Activated CD4-positive, alpha-beta T cell treated with anti-CD3 and anti-CD28 coated beads for 36 hours (primary cell): ENCODE measurements around the gene OST4. TPM values are rescaled to one million over a fixed set of nuclear protein-coding genes. Genes with fewer than 3 reads are reported as not detected.
A peak's percentile ranks its signal among the peaks of the same experiment; 100 is the strongest.

Experiments used
- ATAC-seq: fragments of 200-7000 bp; cut with Tn5 transposase; one replicate; pipeline ENCODE4 v1.10.0; 2021; ENCODE audit warnings: mild to moderate bottlenecking, moderate library complexity
- CTCF ChIA-PET: fragments of 350-600 bp; sonication (Branson Sonifier 250); formaldehyde crosslinking; loops from one replicate; lab custom pipeline; 2021; ENCODE audit warnings: antibody characterized with exemption; lab: Charles Lee
- POLR2A ChIA-PET: fragments of 350-600 bp; sonication (Branson Sonifier 250); formaldehyde crosslinking; loops from one replicate; lab custom pipeline; 2021; ENCODE audit warnings: antibody characterized with exemption, inconsistent platforms; lab: Charles Lee
- DNase-seq: peaks from one replicate; pipeline ENCODE4 v3.0.0-alpha.2; 2020
- H3K27ac Mint-ChIP-seq: one replicate; pipeline ENCODE4 v1.8.0; 2021; ENCODE audit warnings: mixed read lengths
- H3K27me3 Mint-ChIP-seq: one replicate; pipeline ENCODE4 v1.8.0; 2021; ENCODE audit warnings: mixed read lengths
- H3K36me3 Mint-ChIP-seq: one replicate; pipeline ENCODE4 v1.8.0; 2021; ENCODE audit warnings: low read depth, mixed read lengths
- H3K4me1 Mint-ChIP-seq: one replicate; pipeline ENCODE4 v1.8.0; 2021; ENCODE audit warnings: mixed read lengths
- H3K4me3 Mint-ChIP-seq: one replicate; pipeline ENCODE4 v1.8.0; 2021; ENCODE audit warnings: mild to moderate bottlenecking, moderate library complexity, mixed read lengths
- H3K9me3 Mint-ChIP-seq: one replicate; pipeline ENCODE4 v1.8.0; 2021; ENCODE audit warnings: low read depth, mixed read lengths
- intact Hi-C, 2 experiments: fragments of 100-400 bp; cut with DNase I in 1 of 2; cut with micrococcal nuclease in 1 of 2; formaldehyde crosslinking; loops; one replicate each; pipeline versions ENCODE4 v1.14.2 to v1.15.1; 2022 to 2024; cut with DNase I, micrococcal nuclease
- total RNA-seq, 2 experiments: library from RNA; stranded (reverse); gene quantifications; one replicate each; pipeline ENCODE4 v1.2.3, GENCODE V29; 2021

Gene OST4
- total RNA-seq, 2 experiments from 2014 or later = 305 to 406 TPM

DNA sequence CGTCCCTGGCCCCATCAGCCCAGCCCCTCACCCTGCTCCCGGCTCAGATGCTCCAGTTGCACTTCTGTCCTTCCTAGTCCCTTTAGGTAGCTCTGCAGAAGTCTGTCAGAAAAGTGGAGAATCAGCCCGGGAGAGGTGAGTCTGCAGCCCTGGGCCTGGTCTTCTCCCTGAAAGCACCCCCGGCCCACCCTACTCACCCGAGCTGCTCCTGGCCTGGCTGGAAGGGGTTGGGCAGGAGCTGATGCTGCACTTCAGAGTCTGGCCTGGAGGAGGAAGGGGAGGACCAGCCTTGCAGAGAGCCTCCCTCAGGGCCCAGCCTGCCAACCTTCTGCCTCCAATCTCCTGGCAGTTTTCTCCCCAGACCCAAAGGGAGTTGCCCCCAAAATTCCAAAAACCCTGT lies 30.9 kb upstream of the OST4 start:
- peaks cover 2% of the 10 kb centered on the region for H3K27me3 Mint-ChIP-seq
- H3K4me3 Mint-ChIP-seq = no peak overlapping the region
- H3K36me3 Mint-ChIP-seq = peaks cover 6% of the 10 kb centered on the region
- ChIA-PET POLR2A (no interaction called here), CTCF (interaction anchor here (0.6 to 1.3 kb wide), 3 partner anchors 15 to 27 kb away, joined by 3 to 4 read pairs (median 3); partner anchors contain the start of gene ABHD1)
- intact Hi-C loops = no loop called here
- DNase-seq (no peak), ATAC-seq (no peak)
- H3K4me1 Mint-ChIP-seq = no peaks in the 10 kb centered on the region
- H3K27ac Mint-ChIP-seq = no peak overlapping the region
- H3K9me3 Mint-ChIP-seq = no peaks in the 10 kb centered on the region

DNA sequence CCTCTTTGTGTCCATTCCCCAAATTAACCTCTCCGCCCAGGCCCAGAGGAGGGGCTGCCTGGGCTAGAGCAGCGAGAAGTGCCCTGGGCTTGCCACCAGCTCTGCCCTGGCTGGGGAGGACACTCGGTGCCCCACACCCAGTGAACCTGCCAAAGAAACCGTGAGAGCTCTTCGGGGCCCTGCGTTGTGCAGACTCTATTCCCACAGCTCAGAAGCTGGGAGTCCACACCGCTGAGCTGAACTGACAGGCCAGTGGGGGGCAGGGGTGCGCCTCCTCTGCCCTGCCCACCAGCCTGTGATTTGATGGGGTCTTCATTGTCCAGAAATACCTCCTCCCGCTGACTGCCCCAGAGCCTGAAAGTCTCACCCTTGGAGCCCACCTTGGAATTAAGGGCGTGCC lies 28.6 kb upstream of the OST4 start:
- Mint-ChIP-seq H3K36me3 (peaks cover 6% of the 10 kb centered on the region), H3K27me3 (no peaks in the 10 kb centered on the region), H3K27ac (no peak overlapping the region), H3K4me3 (no peak overlapping the region), H3K4me1 (peaks cover 10% of the 10 kb centered on the region), H3K9me3 (no peaks in the 10 kb centered on the region)
- ChIA-PET CTCF (interaction anchor here (0.7 to 4.1 kb wide), 10 partner anchors 10 to 203 kb away, joined by 3 to 23 read pairs (median 3); partner anchors contain the start of genes KHK, TCF23 and TRIM54), POLR2A (no interaction called here)
- DNase-seq (no peak), ATAC-seq (no peak)
- intact Hi-C loops = no loop called here

DNA sequence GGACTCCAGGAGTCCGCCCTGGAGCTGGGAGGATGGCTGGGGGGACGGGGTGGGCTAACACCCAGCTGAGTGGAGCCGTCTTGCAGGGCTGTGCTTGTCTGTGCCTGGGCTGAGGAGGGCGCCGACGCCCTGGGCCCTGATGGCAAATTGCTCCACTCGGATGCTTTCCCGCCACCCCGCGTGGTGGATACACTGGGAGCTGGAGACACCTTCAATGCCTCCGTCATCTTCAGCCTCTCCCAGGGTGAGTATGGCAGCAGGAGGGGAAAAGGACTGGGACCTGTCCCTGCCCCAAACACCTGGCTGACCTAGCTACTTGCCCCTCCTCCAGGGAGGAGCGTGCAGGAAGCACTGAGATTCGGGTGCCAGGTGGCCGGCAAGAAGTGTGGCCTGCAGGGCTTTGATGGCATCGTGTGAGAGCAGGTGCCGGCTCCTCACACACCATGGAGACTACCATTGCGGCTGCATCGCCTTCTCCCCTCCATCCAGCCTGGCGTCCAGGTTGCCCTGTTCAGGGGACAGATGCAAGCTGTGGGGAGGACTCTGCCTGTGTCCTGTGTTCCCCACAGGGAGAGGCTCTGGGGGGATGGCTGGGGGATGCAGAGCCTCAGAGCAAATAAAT lies 28.0 kb upstream of the OST4 start:
- Mint-ChIP-seq H3K27ac (no peak overlapping the region), H3K36me3 (peaks cover 6% of the 10 kb centered on the region), H3K9me3 (no peaks in the 10 kb centered on the region), H3K4me1 (peaks cover 10% of the 10 kb centered on the region), H3K4me3 (no peak overlapping the region), H3K27me3 (no peaks in the 10 kb centered on the region)
- intact Hi-C loops = loop anchor here in 1 of 2 experiments (5.0 kb wide), 3 partner anchors 93 to 203 kb away; partner anchors contain the start of genes ATRAID and SLC5A6
- ChIA-PET POLR2A (no interaction called here), CTCF (interaction anchor here (0.5 to 4.1 kb wide), 16 partner anchors 10 to 204 kb away, joined by 3 to 23 read pairs (median 3); partner anchors contain the start of genes CAD, KHK, TCF23 and TRIM54)
- ATAC-seq (no peak), DNase-seq (no peak)

DNA sequence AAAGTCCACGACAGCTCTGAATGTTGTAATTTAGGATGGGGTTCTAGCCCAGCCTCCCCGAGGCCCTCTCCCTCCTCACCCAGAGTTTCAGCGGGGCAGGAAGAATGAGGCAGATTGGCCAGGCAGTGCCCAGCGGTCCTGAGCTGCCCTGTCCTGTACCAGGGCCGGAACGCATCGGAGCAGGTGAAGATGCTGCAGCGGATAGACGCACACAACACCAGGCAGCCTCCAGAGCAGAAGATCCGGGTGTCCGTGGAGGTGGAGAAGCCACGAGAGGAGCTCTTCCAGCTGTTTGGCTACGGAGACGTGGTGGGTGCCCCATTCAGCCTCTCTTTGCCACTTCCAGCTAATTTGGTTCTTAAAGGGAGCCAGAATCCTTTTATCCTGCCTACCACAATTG lies 25.9 kb upstream of the OST4 start:
- CTCF ChIA-PET = interaction anchor here (1.0 to 4.1 kb wide), 10 partner anchors 10 to 206 kb away, joined by 3 to 23 read pairs (median 6); partner anchors contain the start of genes KHK and TRIM54
- POLR2A ChIA-PET = no interaction called here
- Mint-ChIP-seq H3K36me3 (peaks cover 6% of the 10 kb centered on the region), H3K27ac (no peak overlapping the region), H3K27me3 (no peaks in the 10 kb centered on the region), H3K4me3 (no peak overlapping the region), H3K4me1 (peaks cover 10% of the 10 kb centered on the region), H3K9me3 (no peaks in the 10 kb centered on the region)
- ATAC-seq (no peak), DNase-seq (no peak)
- intact Hi-C loops = loop anchor here in 1 of 2 experiments (5.0 kb wide), 3 partner anchors 95 to 205 kb away; partner anchors contain the start of genes ATRAID and SLC5A6

DNA sequence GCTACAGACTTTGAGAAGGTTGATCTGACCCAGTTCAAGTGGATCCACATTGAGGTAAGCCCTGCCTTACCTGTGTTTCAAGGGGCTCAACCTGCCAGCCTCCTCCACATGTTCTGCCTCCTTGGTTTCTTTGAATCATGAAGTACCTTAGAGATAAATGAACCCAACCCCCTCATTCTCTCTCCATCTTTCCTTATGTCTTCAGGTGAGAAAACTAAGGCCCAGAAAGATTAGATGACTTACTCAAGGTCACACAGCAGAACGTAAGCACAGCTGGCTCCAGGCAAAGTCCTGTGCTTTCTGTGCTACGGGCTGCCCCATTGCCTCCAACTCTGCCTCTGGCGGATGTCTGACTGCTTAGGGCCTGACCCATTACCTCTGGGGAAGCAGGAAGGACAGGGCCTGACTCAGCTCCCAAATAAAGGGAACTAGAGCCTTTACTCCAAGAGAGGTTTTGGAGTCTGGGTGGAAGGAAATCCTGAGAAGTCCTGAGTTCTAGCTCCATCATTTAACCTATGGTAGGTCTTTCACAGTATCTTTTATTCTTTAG lies 25.4 kb upstream of the OST4 start:
- CTCF ChIA-PET = interaction anchor here (0.6 to 2.7 kb wide), 10 partner anchors 10 to 207 kb away, joined by 3 to 18 read pairs (median 4); partner anchors contain the start of gene KHK
- no peak for DNase-seq
- ATAC-seq = no peak
- Mint-ChIP-seq H3K9me3 (no peaks in the 10 kb centered on the region), H3K4me1 (peaks cover 10% of the 10 kb centered on the region), H3K27me3 (no peaks in the 10 kb centered on the region), H3K27ac (no peak overlapping the region), H3K36me3 (peaks cover 6% of the 10 kb centered on the region), H3K4me3 (no peak overlapping the region)
- POLR2A ChIA-PET = interaction anchor here (0.6 kb wide), 1 partner anchor 95 kb away, joined by 4 read pairs; no protein-coding TSS in a partner anchor
- intact Hi-C loops = loop anchor here (1.0 to 5.0 kb wide), 4 partner anchors 95 to 205 kb away; partner anchors contain the start of genes ATRAID (in 2 of the 2) and SLC5A6 (in 2 of the 2)

DNA sequence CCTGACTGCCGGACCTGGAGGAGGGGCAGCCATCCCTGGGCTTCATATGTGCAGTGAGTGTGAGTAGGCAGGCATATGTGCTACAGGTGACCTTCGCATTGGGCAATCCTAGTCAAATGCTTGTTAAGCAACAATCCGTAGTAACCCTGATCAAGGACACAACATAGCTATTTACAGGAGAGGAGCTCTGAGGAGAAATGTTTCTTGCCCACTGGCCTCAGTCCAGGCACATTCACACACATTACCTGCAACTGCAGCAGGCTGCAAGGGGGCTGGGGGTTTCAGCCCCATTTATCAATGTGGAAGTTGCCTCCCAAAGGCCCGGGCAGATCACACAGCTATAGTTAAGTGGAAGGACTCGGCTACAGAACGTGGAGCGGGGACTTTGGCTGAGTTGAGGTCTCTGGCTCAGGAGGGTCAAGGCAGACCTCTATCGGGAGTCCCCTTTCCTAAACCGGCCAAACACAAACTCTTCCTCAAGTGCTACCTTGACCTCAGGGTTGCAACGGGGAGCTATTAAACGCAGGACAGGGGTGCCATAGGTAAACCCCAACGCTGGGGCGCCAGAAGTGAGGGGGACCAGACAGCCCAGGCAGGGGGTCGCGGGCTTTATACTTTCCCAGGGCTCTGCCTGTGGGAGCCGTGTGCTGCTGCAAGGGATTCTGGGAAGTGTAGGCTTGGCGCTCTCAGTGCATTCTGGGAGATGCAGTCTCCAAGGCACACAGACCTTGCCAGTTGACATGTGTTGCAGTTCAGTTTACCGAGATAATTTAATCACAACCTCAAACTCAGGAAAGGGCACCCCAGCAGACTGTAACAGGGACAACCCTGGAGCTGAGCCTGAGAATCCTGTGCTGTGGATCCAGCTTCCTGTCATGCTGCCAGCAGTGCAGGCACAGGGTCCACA lies 24.5 kb upstream of the OST4 start:
- intact Hi-C loops = loop anchor here (1.0 to 5.0 kb wide), 4 partner anchors 96 to 206 kb away; partner anchors contain the start of genes ATRAID (in 2 of the 2) and SLC5A6 (in 2 of the 2)
- H3K9me3 Mint-ChIP-seq = no peaks in the 10 kb centered on the region
- CTCF ChIA-PET = interaction anchor here (0.6 to 2.7 kb wide), 11 partner anchors 9 to 227 kb away, joined by 3 to 18 read pairs (median 3); partner anchors contain the start of genes KHK and OST4
- H3K4me1 Mint-ChIP-seq = peaks cover 10% of the 10 kb centered on the region
- peak overlapping the region; percentile 30 for H3K27ac Mint-ChIP-seq
- peak; percentile 98 for ATAC-seq
- peak overlapping the region; percentile 35 for H3K4me3 Mint-ChIP-seq
- H3K27me3 Mint-ChIP-seq = no peaks in the 10 kb centered on the region
- POLR2A ChIA-PET = no interaction called here
- peak; percentile 72 for DNase-seq
- peaks cover 6% of the 10 kb centered on the region for H3K36me3 Mint-ChIP-seq

DNA sequence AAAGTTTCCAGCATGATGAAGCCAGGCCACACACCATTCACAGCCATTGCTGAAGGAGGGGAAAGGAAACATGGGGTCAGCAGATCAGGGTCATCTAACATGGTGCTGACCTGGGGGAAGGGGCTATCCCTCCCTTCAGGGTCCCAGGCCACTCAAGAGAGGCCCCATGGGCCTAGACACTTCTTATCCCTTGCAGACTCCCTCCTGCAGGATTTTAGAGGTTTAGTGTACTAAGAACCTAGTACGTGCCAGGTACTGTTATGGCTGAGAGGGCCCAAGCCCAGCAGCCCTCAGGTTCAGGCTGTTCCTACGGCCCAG lies 23.9 kb upstream of the OST4 start:
- POLR2A ChIA-PET = no interaction called here
- Mint-ChIP-seq H3K36me3 (peaks cover 6% of the 10 kb centered on the region), H3K9me3 (no peaks in the 10 kb centered on the region), H3K27ac (no peak overlapping the region), H3K4me1 (peaks cover 10% of the 10 kb centered on the region), H3K27me3 (no peaks in the 10 kb centered on the region), H3K4me3 (no peak overlapping the region)
- intact Hi-C loops = loop anchor here in 1 of 2 experiments (5.0 kb wide), 3 partner anchors 97 to 207 kb away; partner anchors contain the start of genes ATRAID and SLC5A6
- ATAC-seq (no peak), DNase-seq (no peak)
- CTCF ChIA-PET = interaction anchor here (0.6 to 2.7 kb wide), 5 partner anchors 8 to 184 kb away, joined by 3 to 18 read pairs (median 4); partner anchors contain the start of genes KHK and OST4

DNA sequence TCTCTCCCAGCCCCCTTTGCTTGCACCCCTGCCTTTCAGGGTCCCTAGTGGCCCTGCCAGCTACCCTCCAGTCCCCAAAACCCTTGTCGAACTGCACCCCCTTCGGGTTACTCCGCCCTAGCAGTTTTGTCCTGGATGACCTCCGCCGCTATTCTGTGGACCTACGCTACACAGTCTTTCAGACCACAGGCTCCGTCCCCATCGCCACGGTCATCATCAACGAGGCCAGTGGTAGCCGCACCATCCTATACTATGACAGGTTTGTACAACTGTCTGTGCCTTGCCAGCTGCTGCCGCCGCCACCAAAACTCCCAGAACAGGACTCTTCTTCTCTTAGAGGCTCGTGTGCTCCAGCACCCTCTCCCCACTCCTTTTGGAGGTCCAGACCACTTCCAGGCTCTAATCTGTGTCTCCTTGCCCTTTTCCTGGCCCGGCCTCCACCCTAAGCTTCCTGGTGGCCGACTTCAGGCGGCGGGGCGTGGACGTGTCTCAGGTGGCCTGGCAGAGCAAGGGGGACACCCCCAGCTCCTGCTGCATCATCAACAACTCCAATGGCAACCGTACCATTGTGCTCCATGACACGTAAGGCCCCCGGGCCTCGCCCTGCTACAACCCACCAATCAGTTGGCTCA lies 23.0 kb upstream of the OST4 start:
- ATAC-seq = no peak
- intact Hi-C loops = no loop called here
- H3K4me1 Mint-ChIP-seq = peaks cover 12% of the 10 kb centered on the region
- H3K36me3 Mint-ChIP-seq = peaks cover 2% of the 10 kb centered on the region
- H3K27ac Mint-ChIP-seq = no peak overlapping the region
- H3K27me3 Mint-ChIP-seq = no peaks in the 10 kb centered on the region
- no peak overlapping the region for H3K4me3 Mint-ChIP-seq
- no peaks in the 10 kb centered on the region for H3K9me3 Mint-ChIP-seq
- POLR2A ChIA-PET = interaction anchor here (0.6 kb wide), 1 partner anchor 142 kb away, joined by 3 read pairs; no protein-coding TSS in a partner anchor
- no peak for DNase-seq
- CTCF ChIA-PET = interaction anchor here (0.6 to 2.7 kb wide), 4 partner anchors 13 to 202 kb away, joined by 3 to 18 read pairs (median 5); no protein-coding TSS in a partner anchor

DNA sequence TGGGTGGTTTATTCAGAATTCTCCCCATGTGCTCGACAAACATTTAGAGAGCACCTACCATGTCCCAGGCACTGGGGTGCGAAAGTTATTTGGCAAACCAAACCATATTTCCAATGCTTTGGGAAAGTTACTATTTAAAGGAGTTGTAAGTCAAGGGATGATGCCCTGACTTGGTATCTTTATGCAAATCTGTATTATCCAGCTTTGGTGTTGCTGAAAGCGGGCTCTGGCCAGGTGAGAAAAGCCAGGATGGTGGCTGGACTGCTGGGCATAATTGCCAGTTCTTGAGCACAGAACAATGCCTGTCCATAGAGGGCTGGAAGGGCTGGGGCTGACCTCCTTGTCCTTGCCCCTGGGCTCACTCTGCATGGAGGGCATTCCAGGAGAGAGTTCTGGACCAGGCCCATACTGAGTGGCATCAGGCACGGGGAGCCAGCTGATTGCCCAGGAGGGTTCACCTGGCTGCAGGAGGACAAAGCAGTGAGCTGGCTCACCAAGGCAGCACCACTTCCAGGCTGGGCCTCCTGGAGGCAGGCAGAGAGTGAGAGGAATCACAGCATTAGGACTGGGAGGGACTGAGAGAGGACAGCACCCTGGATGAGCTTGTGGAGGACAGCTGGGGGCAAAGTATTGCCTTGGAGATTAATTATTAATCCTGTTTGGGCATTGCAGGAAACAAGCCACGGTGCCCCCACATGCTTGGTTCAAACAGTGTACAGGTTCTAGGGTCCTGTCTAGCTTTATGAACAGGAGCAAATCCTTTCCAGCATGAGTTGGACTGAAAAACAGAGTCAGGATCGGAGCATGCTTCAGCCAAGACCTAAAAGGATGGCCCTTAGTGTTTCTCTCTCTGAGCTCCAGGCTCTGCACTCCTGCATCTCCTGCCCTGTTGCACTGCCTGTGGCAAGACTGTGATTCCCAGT lies 22.2 kb upstream of the OST4 start:
- Mint-ChIP-seq H3K27ac (no peak overlapping the region), H3K4me1 (peaks cover 12% of the 10 kb centered on the region), H3K27me3 (no peaks in the 10 kb centered on the region), H3K36me3 (no peaks in the 10 kb centered on the region), H3K9me3 (no peaks in the 10 kb centered on the region), H3K4me3 (no peak overlapping the region)
- CTCF ChIA-PET = interaction anchor here (0.6 to 1.1 kb wide), 7 partner anchors 12 to 211 kb away, joined by 3 to 6 read pairs (median 3); no protein-coding TSS in a partner anchor
- ATAC-seq = no peak
- no peak for DNase-seq
- POLR2A ChIA-PET = no interaction called here
- intact Hi-C loops = no loop called here
